ENCODE data around the gene BAZ2B.

DNA sequence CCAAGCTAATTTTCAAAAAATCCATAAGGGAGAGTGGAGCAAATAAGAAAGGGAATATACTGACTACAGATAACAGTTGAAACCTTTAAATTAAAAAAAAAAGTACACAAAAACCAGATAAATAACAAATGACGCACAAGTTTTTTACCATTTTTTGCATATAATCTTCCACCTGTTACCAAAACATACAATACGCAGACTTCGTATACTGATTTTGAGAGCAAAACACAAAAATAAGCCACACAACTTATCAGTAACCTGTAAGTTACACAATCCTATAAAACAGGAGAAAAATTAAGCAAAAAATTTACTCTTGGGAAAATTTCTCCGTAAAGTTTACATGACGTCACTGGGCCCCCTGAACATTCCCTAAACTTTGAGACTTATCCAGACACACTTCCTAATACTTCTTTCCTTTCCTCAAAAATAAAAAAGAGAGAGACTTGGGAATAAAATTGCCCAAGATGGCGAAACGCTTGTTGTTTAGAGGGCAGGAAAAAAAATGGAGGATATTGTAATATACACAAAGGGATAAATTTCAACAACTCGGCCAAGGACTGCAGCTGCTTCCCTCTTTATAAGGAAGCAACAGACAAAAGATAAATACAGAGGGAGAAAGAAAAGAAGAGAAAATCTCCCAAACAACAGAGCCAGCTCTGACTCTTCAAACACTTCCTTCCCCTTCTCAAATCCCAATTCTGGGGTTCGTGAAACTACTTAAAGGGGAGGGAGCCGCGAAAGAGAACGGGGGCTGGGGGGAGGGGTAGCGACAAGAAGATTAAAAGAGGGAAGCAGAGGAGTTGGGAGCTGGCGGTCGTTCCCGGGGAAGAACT is 1.6 kb downstream of the BAZ2B start:
- TF ChIP-seq, protein P1, sequence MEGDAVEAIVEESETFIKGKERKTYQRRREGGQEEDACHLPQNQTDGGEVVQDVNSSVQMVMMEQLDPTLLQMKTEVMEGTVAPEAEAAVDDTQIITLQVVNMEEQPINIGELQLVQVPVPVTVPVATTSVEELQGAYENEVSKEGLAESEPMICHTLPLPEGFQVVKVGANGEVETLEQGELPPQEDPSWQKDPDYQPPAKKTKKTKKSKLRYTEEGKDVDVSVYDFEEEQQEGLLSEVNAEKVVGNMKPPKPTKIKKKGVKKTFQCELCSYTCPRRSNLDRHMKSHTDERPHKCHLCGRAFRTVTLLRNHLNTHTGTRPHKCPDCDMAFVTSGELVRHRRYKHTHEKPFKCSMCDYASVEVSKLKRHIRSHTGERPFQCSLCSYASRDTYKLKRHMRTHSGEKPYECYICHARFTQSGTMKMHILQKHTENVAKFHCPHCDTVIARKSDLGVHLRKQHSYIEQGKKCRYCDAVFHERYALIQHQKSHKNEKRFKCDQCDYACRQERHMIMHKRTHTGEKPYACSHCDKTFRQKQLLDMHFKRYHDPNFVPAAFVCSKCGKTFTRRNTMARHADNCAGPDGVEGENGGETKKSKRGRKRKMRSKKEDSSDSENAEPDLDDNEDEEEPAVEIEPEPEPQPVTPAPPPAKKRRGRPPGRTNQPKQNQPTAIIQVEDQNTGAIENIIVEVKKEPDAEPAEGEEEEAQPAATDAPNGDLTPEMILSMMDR (IDR thresholded peaks at IDR 0.05), result no peak
- no peak for TF ChIP-seq POLR2A (IDR thresholded peaks at IDR 0.05)
- no peak for TF ChIP-seq POLR2AphosphoS5 (IDR thresholded peaks at IDR 0.05)
